IMR-90 (cell line): ENCODE measurements around the gene CHRNA5. TPM values are rescaled to one million over a fixed set of nuclear protein-coding genes. Genes with fewer than 3 reads are reported as not detected.
A peak's percentile ranks its signal among the peaks of the same experiment; 100 is the strongest.
"Not testable (repeated sequence)": the region's sequence is repeated elsewhere in the genome, so short reads cannot be mapped to it uniquely, and the experiment has no call there.

Experiments used
- ATAC-seq: fragments of 200-7000 bp; cut with Tn5 transposase; 2 replicates; pipeline ENCODE4 v1.9.1; 2020; ENCODE audit warnings: low read depth, mild to moderate bottlenecking, moderate library complexity
- BruUV-seq: library from RNA; stranded (reverse); fragments of 400-500 nt; replicated peaks from 2 replicates; lab custom pipeline; 2021; lab: Mats Ljungman, UMichigan
- CTCF ChIA-PET: fragments of 300-600 bp; formaldehyde crosslinking; extraction: SDS; loops from one replicate; lab custom pipeline; 2021; ENCODE audit warnings: antibody characterized with exemption; lab: Yijun Ruan, JAX
- POLR2A ChIA-PET: fragments of 300-600 bp; sonication (Branson Sonifier 250); formaldehyde crosslinking; loops from one replicate; lab custom pipeline; 2022; ENCODE audit warnings: antibody characterized with exemption; ENCODE audit not compliant: unreplicated experiment; lab: Charles Lee
- DNase-seq: peaks from one replicate; pipeline ENCODE4 v3.0.0; 2013
- H2AFZ ChIP-seq: replicated peaks from 2 replicates; pipeline ENCODE3; 2013; ENCODE audit warnings: low read length, mild to moderate bottlenecking; ENCODE audit not compliant: poor library complexity
- H2AK5ac ChIP-seq: 2 replicates; pipeline ENCODE4 v1.6.1; 2013; ENCODE audit warnings: low read depth, low read length, inconsistent platforms
- H2AK9ac ChIP-seq: replicated peaks from 2 replicates; pipeline ENCODE3; 2013; ENCODE audit warnings: mild to moderate bottlenecking, low read depth, low read length, moderate library complexity; ENCODE audit not compliant: poor library complexity
- H2BK120ac ChIP-seq: 2 replicates; pipeline ENCODE4 v1.6.1; 2013; ENCODE audit warnings: low read depth, low read length, inconsistent platforms
- H2BK15ac ChIP-seq: 3 replicates; pipeline ENCODE4 v1.6.1; 2013; ENCODE audit warnings: low read depth, low read length, inconsistent platforms
- H2BK20ac ChIP-seq: 2 replicates; pipeline ENCODE4 v1.6.1; 2013; ENCODE audit warnings: low read depth, mild to moderate bottlenecking, inconsistent platforms, low read length, moderate library complexity
- H2BK5ac ChIP-seq: 2 replicates; pipeline ENCODE4 v1.6.1; 2013; ENCODE audit warnings: mild to moderate bottlenecking, low read depth, low read length, inconsistent platforms; ENCODE audit not compliant: poor library complexity, severe bottlenecking
- H3K14ac ChIP-seq: replicated peaks from 2 replicates; pipeline ENCODE4 v1.6.1; 2013; ENCODE audit warnings: low read depth, low read length, inconsistent platforms
- H3K18ac ChIP-seq: 2 replicates; pipeline ENCODE4 v1.6.1; 2013; ENCODE audit warnings: low read depth, low read length, control low read depth
- H3K23ac ChIP-seq: 2 replicates; pipeline ENCODE4 v1.6.1; 2013; ENCODE audit warnings: low read depth, low read length, inconsistent platforms
- H3K27ac ChIP-seq: 2 replicates; pipeline ENCODE4 v1.5.1; 2013; ENCODE audit warnings: mild to moderate bottlenecking, control low read depth, low read length; ENCODE audit not compliant: insufficient read depth
- H3K27me3 ChIP-seq: 2 replicates; pipeline ENCODE4 v1.6.1; 2013; ENCODE audit warnings: low read length; ENCODE audit not compliant: control insufficient read depth, insufficient read depth
- H3K36me3 ChIP-seq: 2 replicates; pipeline ENCODE4 v1.6.1; 2013; ENCODE audit warnings: low read length, mixed read lengths; ENCODE audit not compliant: control insufficient read depth, insufficient read depth
- H3K4ac ChIP-seq: 2 replicates; pipeline ENCODE4 v1.6.1; 2013; ENCODE audit warnings: low read depth, low read length, inconsistent platforms
- H3K4me1 ChIP-seq: 2 replicates; pipeline ENCODE4 v1.6.1; 2013; ENCODE audit warnings: low read length, mixed read lengths; ENCODE audit not compliant: control insufficient read depth, insufficient read depth
- H3K4me2 ChIP-seq: 2 replicates; pipeline ENCODE4 v1.6.1; 2013; ENCODE audit warnings: low read depth, mild to moderate bottlenecking, control low read depth, low read length, moderate library complexity
- H3K4me3 ChIP-seq: 2 replicates; pipeline ENCODE4 v1.5.1; 2013; ENCODE audit warnings: low read depth, mild to moderate bottlenecking, control low read depth, low read length, moderate library complexity; ENCODE audit not compliant: insufficient read depth
- H3K56ac ChIP-seq: 2 replicates; pipeline ENCODE4 v1.6.1; 2013; ENCODE audit warnings: low read length, inconsistent platforms; ENCODE audit not compliant: insufficient read depth; ENCODE audit errors: extremely low read depth
- H3K79me1 ChIP-seq, 2 experiments: 2 replicates each; pipeline ENCODE4 v1.6.1; 2013; ENCODE audit warnings: low read length in 2 of 2, inconsistent platforms in 1 of 2, low read depth in 1 of 2
- H3K9ac ChIP-seq: 2 replicates; pipeline ENCODE4 v1.6.1; 2013; ENCODE audit warnings: low read depth, low read length, control low read depth
- H3K9me1 ChIP-seq: 2 replicates; pipeline ENCODE4 v1.6.1; 2013; ENCODE audit warnings: low read length, inconsistent platforms; ENCODE audit not compliant: insufficient read depth
- H3K9me3 ChIP-seq: 2 replicates; pipeline ENCODE4 v1.6.1; 2013; ENCODE audit warnings: low read length; ENCODE audit not compliant: control insufficient read depth, insufficient read depth
- H4K20me1 ChIP-seq: 2 replicates; pipeline ENCODE4 v1.6.1; 2013; ENCODE audit warnings: low read length, inconsistent platforms; ENCODE audit not compliant: insufficient read depth
- H4K5ac ChIP-seq: 2 replicates; pipeline ENCODE4 v1.6.1; 2013; ENCODE audit warnings: mild to moderate bottlenecking, low read depth, low read length, control low read depth
- H4K8ac ChIP-seq, 2 experiments: 2 replicates each; pipeline ENCODE4 v1.6.1; 2013; ENCODE audit warnings: low read depth in 2 of 2, low read length in 2 of 2, control low read depth in 1 of 2, inconsistent platforms in 1 of 2
- H4K91ac ChIP-seq: 2 replicates; pipeline ENCODE4 v1.6.1; 2013; ENCODE audit warnings: low read depth, low read length, inconsistent platforms; ENCODE audit not compliant: insufficient read depth
- MAFK ChIP-seq: IDR thresholded peaks from 2 replicates; pipeline ENCODE4 v1.6.1; 2012; ENCODE audit warnings: low read depth, low read length, improper control_type of control experiment
- WGBS, 2 experiments: methylation state at CpG; one replicate each; pipeline versions ENCODE4 v1.1.5 to v1.1.7; 2013; ENCODE audit warnings: missing lambda C conversion rate in 2 of 2; ENCODE audit not compliant: insufficient read length in 1 of 2; ENCODE audit errors: extremely low coverage in 2 of 2; 5-methylcytosine and 5-hydroxymethylcytosine counted together
- dilution Hi-C: fragments of 300-500 bp; cut with HindIII; formaldehyde crosslinking; loops from one replicate; pipeline ENCODE4 v1.14.3; 2018; ENCODE audit warnings: low sequenced_read_pairs; ENCODE audit not compliant: unreplicated experiment
- in situ Hi-C: fragments of 300-500 bp; cut with MboI; formaldehyde crosslinking; loops from 3 replicates; pipeline ENCODE4 v1.14.3; 2019; ENCODE audit warnings: low sequenced_read_pairs, inconsistent platforms, mixed read lengths
- intact Hi-C: fragments of 100-400 bp; cut with micrococcal nuclease; formaldehyde crosslinking; loops from 2 replicates; pipeline ENCODE4 v1.10.0; 2022
- polyA plus RNA-seq, 3 experiments: library from polyadenylated mRNA; depleted of rRNA; stranded (reverse); fragments of >200 nt; gene quantifications; 2 replicates each; pipeline ENCODE4 v1.2.3, GENCODE V29; 2012; ENCODE audit warnings: low replicate concordance in 1 of 3
- total RNA-seq: library from RNA; depleted of rRNA; stranded (reverse); fragments of >200 nt; gene quantifications from 2 replicates; pipeline ENCODE4 v1.2.3, GENCODE V29; 2012

The CHRNA5 gene
- total and polyA plus RNA-seq, 2 of the 4 experiments (the other 2 are of a cell fraction): 0.54 to 0.94 TPM

DNA sequence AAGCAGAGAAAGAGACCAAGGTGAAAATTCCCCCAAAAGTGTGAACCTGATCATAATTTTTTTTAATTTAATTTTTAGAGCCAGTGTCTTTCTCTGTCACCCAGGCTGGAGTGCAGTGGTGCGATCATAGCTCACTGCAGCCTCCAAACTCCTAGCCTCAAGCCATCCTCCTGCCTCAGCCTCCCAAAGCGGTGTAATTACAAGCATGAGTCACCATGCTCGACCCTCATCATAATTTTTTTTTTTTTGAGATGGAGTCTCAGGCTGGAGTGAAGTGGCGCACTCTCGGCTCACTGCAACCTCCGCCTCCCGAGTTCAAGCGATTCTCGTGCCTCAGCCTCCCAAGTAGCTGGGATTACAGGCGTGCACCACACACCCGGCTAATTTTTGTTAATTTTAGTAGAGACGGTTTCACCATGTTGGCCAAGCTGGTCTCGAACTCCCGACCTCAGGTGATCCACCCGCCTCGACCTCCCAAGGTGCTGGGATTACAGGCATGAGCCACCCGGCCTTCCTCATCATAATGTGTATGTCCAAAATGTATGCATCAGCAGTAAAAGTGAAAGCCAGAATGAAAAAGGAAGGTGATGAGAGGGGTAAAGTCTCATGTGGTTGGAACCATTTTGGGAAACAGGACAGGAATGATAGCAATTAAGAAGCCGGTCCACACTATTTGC lies 25.7 kb upstream of the CHRNA5 start:
- H3K27me3 ChIP-seq, dilution Hi-C loops, H3K4me1 ChIP-seq, H4K20me1 ChIP-seq, DNase-seq, in situ Hi-C loops, ATAC-seq, BruUV-seq, H3K9me3 ChIP-seq, H3K9me1 ChIP-seq, H2BK20ac ChIP-seq, intact Hi-C loops: not testable (repeated sequence)
- Histone ChIP-seq H2AFZ (peak overlapping the region; percentile 96), H2BK15ac (0 out of 3 replicates have a peak overlapping the region, but pooled peaks have one; percentile 8), H4K8ac (peak overlapping the region; percentile 97 to 99), H3K4ac (peak overlapping the region; percentile 88), H4K91ac (peak overlapping the region; percentile 90), H3K36me3 (peaks cover 12% of the 10 kb centered on the region), H3K4me3 (peak overlapping the region; percentile 93), H4K5ac (peak overlapping the region; percentile 97), H3K56ac (peak overlapping the region; percentile 45; the same call in 1 of the 2 replicates), H3K4me2 (peak overlapping the region; percentile 95), H2AK5ac (peak overlapping the region; percentile 27; the same call in 1 of the 2 replicates), H3K14ac (peak overlapping the region; percentile 94), H3K23ac (peak overlapping the region; percentile 86; the same call in 1 of the 2 replicates), H3K18ac (peak overlapping the region; percentile 70; the same call in 1 of the 2 replicates), H3K79me1 (peaks cover 20 to 31% of the 10 kb centered on the region in 2 experiments), H3K9ac (peak overlapping the region; percentile 94), H2AK9ac (peak overlapping the region; percentile 88), H2BK120ac (peak overlapping the region; percentile 73; the same call in 1 of the 2 replicates), H2BK5ac (peak overlapping the region; percentile 87), H3K27ac (peak overlapping the region; percentile 96)
- WGBS, 2 experiments: 98% methylated on average over 7 of the region's 18 CpGs; no CpG with 5 or more reads in 1 of the 2 experiments
- POLR2A ChIA-PET: interaction anchor here (0.6 kb wide), 1 partner anchor 9 kb away, joined by 7 read pairs; no protein-coding TSS in a partner anchor
- TF ChIP-seq MAFK: peak; percentile 67
- CTCF ChIA-PET: interaction anchor here (0.5 kb wide), 1 partner anchor 308 kb away, joined by 5 read pairs; no protein-coding TSS in a partner anchor
